DND-41 (cell line): ENCODE results near the gene TRMT112.

ENCODE experiments used
- ATAC-seq: fragments of 200-7000 bp; cut with Tn5 transposase; 3 replicates; pipeline ENCODE4 v1.9.1; 2021; ENCODE audit warnings: low read depth; ENCODE audit not compliant: insufficient read depth
- DNase-seq: peaks from one replicate; pipeline ENCODE4 v3.0.0-alpha.2; 2020
- H2AFZ ChIP-seq: 2 replicates; pipeline ENCODE4 v1.6.0; 2012; ENCODE audit warnings: low read depth, low read length
- H3K27ac ChIP-seq: 2 replicates; pipeline ENCODE4 v1.5.1; 2012; ENCODE audit warnings: low read length, inconsistent platforms
- H3K27me3 ChIP-seq: fragments of 200-600 bp; sonication (generic); 2 replicates; pipeline ENCODE4 v1.6.0; 2012; ENCODE audit warnings: low read length, mild to moderate bottlenecking, inconsistent platforms; ENCODE audit not compliant: insufficient read depth, poor library complexity
- H3K36me3 ChIP-seq: 2 replicates; pipeline ENCODE4 v1.5.1; 2012; ENCODE audit warnings: low read length, inconsistent platforms; ENCODE audit not compliant: insufficient read depth
- H3K4me1 ChIP-seq: 2 replicates; pipeline ENCODE4 v1.5.1; 2012; ENCODE audit warnings: mild to moderate bottlenecking, low read length; ENCODE audit not compliant: insufficient read depth
- H3K4me2 ChIP-seq: 2 replicates; pipeline ENCODE4 v1.6.0; 2012; ENCODE audit warnings: mild to moderate bottlenecking, moderate library complexity, low read length, inconsistent platforms; ENCODE audit not compliant: insufficient read depth
- H3K4me3 ChIP-seq, 2 experiments: fragments of 200-600 bp in 1 of 2; shearing (Covaris generic) in 1 of 2; 2 replicates each; pipeline ENCODE4 v1.5.1; 2012 to 2016; ENCODE audit warnings: inconsistent platforms in 2 of 2, low read length in 2 of 2, mild to moderate bottlenecking in 2 of 2, low read depth in 1 of 2, moderate library complexity in 1 of 2
- H3K79me2 ChIP-seq: 2 replicates; pipeline ENCODE4 v1.6.0; 2012; ENCODE audit warnings: low read length, inconsistent platforms; ENCODE audit not compliant: insufficient read depth
- H3K9ac ChIP-seq: 2 replicates; pipeline ENCODE4 v1.6.0; 2012; ENCODE audit warnings: low read depth, mild to moderate bottlenecking, inconsistent platforms, low read length, moderate library complexity
- H3K9me3 ChIP-seq: 2 replicates; pipeline ENCODE4 v1.5.1; 2012; ENCODE audit warnings: low read length, moderate library complexity, mild to moderate bottlenecking, inconsistent platforms; ENCODE audit not compliant: insufficient read depth, severe bottlenecking
- H4K20me1 ChIP-seq: 2 replicates; pipeline ENCODE4 v1.6.0; 2012; ENCODE audit warnings: low read length; ENCODE audit not compliant: insufficient read depth
- CTCF ChIP-seq: IDR thresholded peaks from 2 replicates; pipeline ENCODE4 v1.5.1; 2012; ENCODE audit warnings: borderline replicate concordance, low read length, moderate library complexity, mild to moderate bottlenecking; ENCODE audit not compliant: poor library complexity, severe bottlenecking; ENCODE audit errors: extremely low read depth
- EZH2 ChIP-seq: IDR thresholded peaks from 3 replicates; pipeline ENCODE4 v1.6.1; 2012; ENCODE audit warnings: borderline replicate concordance, low read depth, mild to moderate bottlenecking, moderate library complexity, low read length, inconsistent platforms; ENCODE audit not compliant: severe bottlenecking

Gene TRMT112

GRCh38 chr11:64357904-64358535, 40.7 kb upstream of the TRMT112 start:
- ATAC-seq (no peak), DNase-seq (no peak)
- peaks cover 28% of the 10 kb centered on the region for H3K36me3 ChIP-seq
- peaks cover 26% of the 10 kb centered on the region for H3K4me1 ChIP-seq
- no peaks in the 10 kb centered on the region for H3K27me3 ChIP-seq
- no peaks in the 10 kb centered on the region for H3K9me3 ChIP-seq
- H3K27ac ChIP-seq, result peak overlapping the region; percentile 89
- peaks cover 23% of the 10 kb centered on the region for H3K79me2 ChIP-seq
- peaks cover 3% of the 10 kb centered on the region; the same call in 1 of the 2 replicates for H4K20me1 ChIP-seq
- TF ChIP-seq EZH2 (no peak), CTCF (no peak)
- peak overlapping the region; percentile 99 for H2AFZ ChIP-seq
- peak overlapping the region; percentile 100 for H3K4me2 ChIP-seq
- H3K4me3 ChIP-seq, result peak overlapping the region; percentile 78 to 98
- peak overlapping the region; percentile 96 for H3K9ac ChIP-seq

GRCh38 chr11:64357446-64357845, 40.1 kb upstream of the TRMT112 start:
- TF ChIP-seq CTCF (no peak), EZH2 (no peak)
- H3K4me3 ChIP-seq, result no peak overlapping the region
- no peaks in the 10 kb centered on the region for H3K9me3 ChIP-seq
- no peaks in the 10 kb centered on the region for H3K27me3 ChIP-seq
- H3K27ac ChIP-seq, result no peak overlapping the region
- DNase-seq, result no peak
- H3K9ac ChIP-seq, result peak overlapping the region; percentile 96; the same call in 1 of the 2 replicates
- H4K20me1 ChIP-seq, result peaks cover 3% of the 10 kb centered on the region; the same call in 1 of the 2 replicates
- H3K4me2 ChIP-seq, result no peak overlapping the region
- H3K79me2 ChIP-seq, result peaks cover 23% of the 10 kb centered on the region
- peaks cover 26% of the 10 kb centered on the region for H3K4me1 ChIP-seq
- no peak overlapping the region for H2AFZ ChIP-seq
- H3K36me3 ChIP-seq, result peaks cover 23% of the 10 kb centered on the region
- no peak for ATAC-seq

- no peak overlapping the region for H3K27ac ChIP-seq
- no peak overlapping the region for H3K4me2 ChIP-seq
- H3K4me3 ChIP-seq, result no peak overlapping the region
- peaks cover 23% of the 10 kb centered on the region for H3K79me2 ChIP-seq
- ATAC-seq (peak; percentile 37; the same call in 1 of the 3 replicates), DNase-seq (peak; percentile 57)
- no peak overlapping the region; the same call in 1 of the 2 replicates for H3K9ac ChIP-seq
- no peaks in the 10 kb centered on the region for H3K9me3 ChIP-seq
- peaks cover 3% of the 10 kb centered on the region; the same call in 1 of the 2 replicates for H4K20me1 ChIP-seq
- H3K27me3 ChIP-seq, result no peaks in the 10 kb centered on the region
- H3K4me1 ChIP-seq, result peaks cover 26% of the 10 kb centered on the region
- peak; percentile 63 for TF ChIP-seq CTCF
- TF ChIP-seq EZH2, result no peak
- H3K36me3 ChIP-seq, result peaks cover 16% of the 10 kb centered on the region
- no peak overlapping the region for H2AFZ ChIP-seq
Observed at GRCh38 chr11:64356498-64357411, 39.4 kb upstream of the TRMT112 start.
